SK-N-SH (cell line): ENCODE data around the gene AKAP6.

Source experiments
- EP300 ChIP-seq, 2 experiments: IDR thresholded peaks; 2 replicates each; pipeline versions ENCODE4 v1.4.0 to v1.6.1; 2012; ENCODE audit warnings: borderline replicate concordance in 1 of 2, low read depth in 1 of 2, low read length in 1 of 2
- FOXJ3 ChIP-seq: sonication (generic); formaldehyde crosslinking; IDR thresholded peaks from 2 replicates; pipeline ENCODE4 v1.5.1; 2020; ENCODE audit warnings: mild to moderate bottlenecking, missing genetic modification reagents
- GABPA ChIP-seq: IDR thresholded peaks from 2 replicates; pipeline ENCODE4 v1.4.0; 2012; ENCODE audit warnings: low read depth, mild to moderate bottlenecking
- NRF1 ChIP-seq: IDR thresholded peaks from 2 replicates; pipeline ENCODE4 v1.6.1; 2012; ENCODE audit warnings: low read depth, mild to moderate bottlenecking, low read length
- RXRA ChIP-seq: IDR thresholded peaks from 2 replicates; pipeline ENCODE4 v1.4.0; 2012; ENCODE audit warnings: low read depth, mild to moderate bottlenecking, borderline replicate concordance
- TF ChIP-seq, protein P1 (sequence below): fragments of 200-600 bp; sonication (generic); IDR thresholded peaks from 2 replicates; pipeline ENCODE4 v1.6.1; 2017; ENCODE audit warnings: antibody characterized with exemption, mild to moderate bottlenecking, moderate library complexity
- TF ChIP-seq, protein P2 (sequence below): IDR thresholded peaks from 2 replicates; pipeline ENCODE4; 2012
- TF ChIP-seq, protein P3 (sequence below): IDR thresholded peaks from 2 replicates; pipeline ENCODE4 v1.6.1; 2012; ENCODE audit warnings: mild to moderate bottlenecking, low read depth, low read length, moderate library complexity
- TF ChIP-seq, protein P4 (sequence below): IDR thresholded peaks from 2 replicates; pipeline ENCODE4 v1.4.0; 2012; ENCODE audit warnings: low read depth, borderline replicate concordance
- TF ChIP-seq, protein P5 (sequence below): fragments of 150-350 bp; IDR thresholded peaks from 2 replicates; pipeline ENCODE4 v1.6.1; 2017; ENCODE audit warnings: antibody characterized with exemption, low read length, low read depth, borderline replicate concordance

DNA sequence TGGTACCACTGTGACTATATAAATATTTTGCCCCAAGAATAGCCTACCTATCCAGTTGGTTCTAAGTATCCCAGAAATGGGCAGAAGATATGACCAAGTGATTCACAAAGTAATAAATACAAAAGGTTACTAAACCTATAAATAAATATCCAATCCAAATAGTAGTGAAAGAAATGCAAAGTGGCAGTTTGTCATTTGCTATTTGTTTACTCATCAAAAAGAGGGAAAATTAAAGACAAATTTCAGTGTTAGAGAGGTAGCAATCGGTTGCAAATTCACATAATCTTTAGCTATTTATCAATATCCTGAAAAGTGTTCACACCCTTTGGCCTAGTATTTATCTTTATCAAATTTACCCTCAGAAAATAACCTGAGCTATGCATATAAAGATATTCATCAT, 473.2 kb downstream of the AKAP6 start:
- TF ChIP-seq, protein P1, sequence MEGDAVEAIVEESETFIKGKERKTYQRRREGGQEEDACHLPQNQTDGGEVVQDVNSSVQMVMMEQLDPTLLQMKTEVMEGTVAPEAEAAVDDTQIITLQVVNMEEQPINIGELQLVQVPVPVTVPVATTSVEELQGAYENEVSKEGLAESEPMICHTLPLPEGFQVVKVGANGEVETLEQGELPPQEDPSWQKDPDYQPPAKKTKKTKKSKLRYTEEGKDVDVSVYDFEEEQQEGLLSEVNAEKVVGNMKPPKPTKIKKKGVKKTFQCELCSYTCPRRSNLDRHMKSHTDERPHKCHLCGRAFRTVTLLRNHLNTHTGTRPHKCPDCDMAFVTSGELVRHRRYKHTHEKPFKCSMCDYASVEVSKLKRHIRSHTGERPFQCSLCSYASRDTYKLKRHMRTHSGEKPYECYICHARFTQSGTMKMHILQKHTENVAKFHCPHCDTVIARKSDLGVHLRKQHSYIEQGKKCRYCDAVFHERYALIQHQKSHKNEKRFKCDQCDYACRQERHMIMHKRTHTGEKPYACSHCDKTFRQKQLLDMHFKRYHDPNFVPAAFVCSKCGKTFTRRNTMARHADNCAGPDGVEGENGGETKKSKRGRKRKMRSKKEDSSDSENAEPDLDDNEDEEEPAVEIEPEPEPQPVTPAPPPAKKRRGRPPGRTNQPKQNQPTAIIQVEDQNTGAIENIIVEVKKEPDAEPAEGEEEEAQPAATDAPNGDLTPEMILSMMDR, result no peak
- TF ChIP-seq, protein P2, sequence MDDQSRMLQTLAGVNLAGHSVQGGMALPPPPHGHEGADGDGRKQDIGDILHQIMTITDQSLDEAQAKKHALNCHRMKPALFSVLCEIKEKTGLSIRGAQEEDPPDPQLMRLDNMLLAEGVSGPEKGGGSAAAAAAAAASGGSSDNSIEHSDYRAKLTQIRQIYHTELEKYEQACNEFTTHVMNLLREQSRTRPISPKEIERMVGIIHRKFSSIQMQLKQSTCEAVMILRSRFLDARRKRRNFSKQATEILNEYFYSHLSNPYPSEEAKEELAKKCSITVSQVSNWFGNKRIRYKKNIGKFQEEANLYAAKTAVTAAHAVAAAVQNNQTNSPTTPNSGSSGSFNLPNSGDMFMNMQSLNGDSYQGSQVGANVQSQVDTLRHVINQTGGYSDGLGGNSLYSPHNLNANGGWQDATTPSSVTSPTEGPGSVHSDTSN, result no peak
- TF ChIP-seq, protein P3, sequence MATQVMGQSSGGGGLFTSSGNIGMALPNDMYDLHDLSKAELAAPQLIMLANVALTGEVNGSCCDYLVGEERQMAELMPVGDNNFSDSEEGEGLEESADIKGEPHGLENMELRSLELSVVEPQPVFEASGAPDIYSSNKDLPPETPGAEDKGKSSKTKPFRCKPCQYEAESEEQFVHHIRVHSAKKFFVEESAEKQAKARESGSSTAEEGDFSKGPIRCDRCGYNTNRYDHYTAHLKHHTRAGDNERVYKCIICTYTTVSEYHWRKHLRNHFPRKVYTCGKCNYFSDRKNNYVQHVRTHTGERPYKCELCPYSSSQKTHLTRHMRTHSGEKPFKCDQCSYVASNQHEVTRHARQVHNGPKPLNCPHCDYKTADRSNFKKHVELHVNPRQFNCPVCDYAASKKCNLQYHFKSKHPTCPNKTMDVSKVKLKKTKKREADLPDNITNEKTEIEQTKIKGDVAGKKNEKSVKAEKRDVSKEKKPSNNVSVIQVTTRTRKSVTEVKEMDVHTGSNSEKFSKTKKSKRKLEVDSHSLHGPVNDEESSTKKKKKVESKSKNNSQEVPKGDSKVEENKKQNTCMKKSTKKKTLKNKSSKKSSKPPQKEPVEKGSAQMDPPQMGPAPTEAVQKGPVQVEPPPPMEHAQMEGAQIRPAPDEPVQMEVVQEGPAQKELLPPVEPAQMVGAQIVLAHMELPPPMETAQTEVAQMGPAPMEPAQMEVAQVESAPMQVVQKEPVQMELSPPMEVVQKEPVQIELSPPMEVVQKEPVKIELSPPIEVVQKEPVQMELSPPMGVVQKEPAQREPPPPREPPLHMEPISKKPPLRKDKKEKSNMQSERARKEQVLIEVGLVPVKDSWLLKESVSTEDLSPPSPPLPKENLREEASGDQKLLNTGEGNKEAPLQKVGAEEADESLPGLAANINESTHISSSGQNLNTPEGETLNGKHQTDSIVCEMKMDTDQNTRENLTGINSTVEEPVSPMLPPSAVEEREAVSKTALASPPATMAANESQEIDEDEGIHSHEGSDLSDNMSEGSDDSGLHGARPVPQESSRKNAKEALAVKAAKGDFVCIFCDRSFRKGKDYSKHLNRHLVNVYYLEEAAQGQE, result no peak
- TF ChIP-seq RXRA (no peak), EP300 (IDR thresholded peaks at IDR 0.05; ENCODE audit: borderline replicate concordance in 1 of 2, low read depth in 1 of 2, low read length in 1 of 2) (no peak), FOXJ3 (CRISPR knock-in tag) (no peak), NRF1 (no peak), GABPA (no peak)
- TF ChIP-seq, protein P4, sequence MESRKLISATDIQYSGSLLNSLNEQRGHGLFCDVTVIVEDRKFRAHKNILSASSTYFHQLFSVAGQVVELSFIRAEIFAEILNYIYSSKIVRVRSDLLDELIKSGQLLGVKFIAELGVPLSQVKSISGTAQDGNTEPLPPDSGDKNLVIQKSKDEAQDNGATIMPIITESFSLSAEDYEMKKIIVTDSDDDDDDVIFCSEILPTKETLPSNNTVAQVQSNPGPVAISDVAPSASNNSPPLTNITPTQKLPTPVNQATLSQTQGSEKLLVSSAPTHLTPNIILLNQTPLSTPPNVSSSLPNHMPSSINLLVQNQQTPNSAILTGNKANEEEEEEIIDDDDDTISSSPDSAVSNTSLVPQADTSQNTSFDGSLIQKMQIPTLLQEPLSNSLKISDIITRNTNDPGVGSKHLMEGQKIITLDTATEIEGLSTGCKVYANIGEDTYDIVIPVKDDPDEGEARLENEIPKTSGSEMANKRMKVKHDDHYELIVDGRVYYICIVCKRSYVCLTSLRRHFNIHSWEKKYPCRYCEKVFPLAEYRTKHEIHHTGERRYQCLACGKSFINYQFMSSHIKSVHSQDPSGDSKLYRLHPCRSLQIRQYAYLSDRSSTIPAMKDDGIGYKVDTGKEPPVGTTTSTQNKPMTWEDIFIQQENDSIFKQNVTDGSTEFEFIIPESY, result no peak
- TF ChIP-seq, protein P5, sequence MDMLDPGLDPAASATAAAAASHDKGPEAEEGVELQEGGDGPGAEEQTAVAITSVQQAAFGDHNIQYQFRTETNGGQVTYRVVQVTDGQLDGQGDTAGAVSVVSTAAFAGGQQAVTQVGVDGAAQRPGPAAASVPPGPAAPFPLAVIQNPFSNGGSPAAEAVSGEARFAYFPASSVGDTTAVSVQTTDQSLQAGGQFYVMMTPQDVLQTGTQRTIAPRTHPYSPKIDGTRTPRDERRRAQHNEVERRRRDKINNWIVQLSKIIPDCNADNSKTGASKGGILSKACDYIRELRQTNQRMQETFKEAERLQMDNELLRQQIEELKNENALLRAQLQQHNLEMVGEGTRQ, result no peak
